AG04449 (cell line): Measurements from ENCODE around the gene SUN5.

ENCODE experiments used
- CTCF ChIA-PET: fragments of 350-600 bp; formaldehyde crosslinking; extraction: SDS; loops from one replicate; lab custom pipeline; 2021; ENCODE audit warnings: antibody characterized with exemption; lab: Yijun Ruan, JAX
- POLR2A ChIA-PET: fragments of 400-600, 350-600 bp; formaldehyde crosslinking; extraction: SDS; loops from one replicate; lab custom pipeline; 2020; ENCODE audit warnings: antibody characterized with exemption, inconsistent platforms; lab: Yijun Ruan, JAX
- DNase-seq: peaks from one replicate; pipeline ENCODE4 v3.0.0-alpha.2; 2010; ENCODE audit warnings: low read depth, low spot score
- H3K4me3 ChIP-seq: 2 replicates; pipeline ENCODE4 v1.5.1; 2011; ENCODE audit warnings: low read depth, mild to moderate bottlenecking, control low read depth, low read length
- TF ChIP-seq, protein P1 (sequence below): IDR thresholded peaks from one replicate; pipeline ENCODE4 v1.5.1; 2011; ENCODE audit warnings: mild to moderate bottlenecking, moderate library complexity, low read length, control low read depth, inconsistent platforms; ENCODE audit not compliant: insufficient read depth; ENCODE audit errors: missing control alignments

SUN5 gene

DNA sequence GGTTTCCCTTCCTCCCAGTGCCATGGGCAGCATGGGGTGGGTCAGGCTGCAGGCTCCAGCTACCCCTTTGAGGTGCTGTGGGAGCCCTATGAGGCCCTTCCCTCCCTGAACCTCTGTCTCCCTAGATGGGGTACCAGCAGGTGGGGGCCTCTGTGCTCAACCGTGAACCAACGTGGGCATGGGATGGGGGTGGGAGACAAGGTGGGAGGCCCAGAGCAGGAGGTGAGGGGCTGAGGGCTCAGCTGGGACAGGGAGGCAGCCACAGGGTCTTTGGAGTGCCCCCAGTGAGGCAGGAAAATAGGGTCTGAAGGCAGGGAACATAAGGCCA is 33.3 kb downstream of the SUN5 start:
- H3K4me3 ChIP-seq = no peak overlapping the region
- ChIA-PET CTCF (no interaction called here), POLR2A (no interaction called here)
- DNase-seq = no peak
- TF ChIP-seq, protein P1, sequence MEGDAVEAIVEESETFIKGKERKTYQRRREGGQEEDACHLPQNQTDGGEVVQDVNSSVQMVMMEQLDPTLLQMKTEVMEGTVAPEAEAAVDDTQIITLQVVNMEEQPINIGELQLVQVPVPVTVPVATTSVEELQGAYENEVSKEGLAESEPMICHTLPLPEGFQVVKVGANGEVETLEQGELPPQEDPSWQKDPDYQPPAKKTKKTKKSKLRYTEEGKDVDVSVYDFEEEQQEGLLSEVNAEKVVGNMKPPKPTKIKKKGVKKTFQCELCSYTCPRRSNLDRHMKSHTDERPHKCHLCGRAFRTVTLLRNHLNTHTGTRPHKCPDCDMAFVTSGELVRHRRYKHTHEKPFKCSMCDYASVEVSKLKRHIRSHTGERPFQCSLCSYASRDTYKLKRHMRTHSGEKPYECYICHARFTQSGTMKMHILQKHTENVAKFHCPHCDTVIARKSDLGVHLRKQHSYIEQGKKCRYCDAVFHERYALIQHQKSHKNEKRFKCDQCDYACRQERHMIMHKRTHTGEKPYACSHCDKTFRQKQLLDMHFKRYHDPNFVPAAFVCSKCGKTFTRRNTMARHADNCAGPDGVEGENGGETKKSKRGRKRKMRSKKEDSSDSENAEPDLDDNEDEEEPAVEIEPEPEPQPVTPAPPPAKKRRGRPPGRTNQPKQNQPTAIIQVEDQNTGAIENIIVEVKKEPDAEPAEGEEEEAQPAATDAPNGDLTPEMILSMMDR = no peak

DNA sequence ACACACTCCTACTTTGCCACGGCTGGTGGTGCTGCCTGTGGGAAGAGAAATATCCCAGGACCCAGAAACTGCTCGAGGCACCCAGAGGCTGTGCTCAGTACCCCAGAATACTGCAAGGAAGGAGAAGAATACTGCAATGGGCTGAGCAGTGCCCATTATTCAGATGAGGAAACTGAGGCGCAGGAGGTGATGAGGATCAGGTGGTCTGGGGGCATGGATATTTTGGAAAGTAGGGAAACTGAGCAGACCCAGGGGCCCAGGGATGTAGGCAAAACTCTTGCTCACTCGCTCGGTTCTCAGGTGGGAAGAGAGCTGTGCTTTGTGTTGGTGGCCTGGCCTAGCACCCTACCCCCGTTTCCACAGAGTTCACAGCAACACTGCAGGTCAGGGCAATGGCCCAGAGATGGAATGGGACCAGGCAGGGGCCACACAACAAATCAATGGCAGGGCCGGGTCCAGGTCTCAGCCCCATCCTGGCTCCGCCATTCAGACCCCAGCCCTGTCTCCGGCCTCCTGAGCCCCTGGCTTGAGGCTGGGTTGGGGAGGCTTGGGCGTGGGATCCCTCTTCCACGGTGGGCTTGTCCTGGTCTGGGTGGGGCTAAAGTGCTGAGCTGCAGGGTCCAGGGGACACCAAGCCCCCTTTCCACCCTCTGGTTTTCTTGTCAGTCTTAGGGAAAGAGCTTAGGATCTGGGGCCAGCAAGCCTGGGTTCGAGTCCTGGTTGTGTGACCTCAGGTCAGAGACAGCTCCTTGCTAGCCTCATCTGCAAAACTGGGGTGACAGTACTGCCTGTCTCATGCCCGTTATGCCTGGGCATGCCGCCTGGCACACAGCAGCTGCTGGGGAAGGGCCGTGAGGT is 33.9 kb downstream of the SUN5 start:
- no peak for DNase-seq
- TF ChIP-seq, protein P1 = no peak
- CTCF ChIA-PET = no interaction called here
- no peak overlapping the region for H3K4me3 ChIP-seq
- POLR2A ChIA-PET = no interaction called here

DNA sequence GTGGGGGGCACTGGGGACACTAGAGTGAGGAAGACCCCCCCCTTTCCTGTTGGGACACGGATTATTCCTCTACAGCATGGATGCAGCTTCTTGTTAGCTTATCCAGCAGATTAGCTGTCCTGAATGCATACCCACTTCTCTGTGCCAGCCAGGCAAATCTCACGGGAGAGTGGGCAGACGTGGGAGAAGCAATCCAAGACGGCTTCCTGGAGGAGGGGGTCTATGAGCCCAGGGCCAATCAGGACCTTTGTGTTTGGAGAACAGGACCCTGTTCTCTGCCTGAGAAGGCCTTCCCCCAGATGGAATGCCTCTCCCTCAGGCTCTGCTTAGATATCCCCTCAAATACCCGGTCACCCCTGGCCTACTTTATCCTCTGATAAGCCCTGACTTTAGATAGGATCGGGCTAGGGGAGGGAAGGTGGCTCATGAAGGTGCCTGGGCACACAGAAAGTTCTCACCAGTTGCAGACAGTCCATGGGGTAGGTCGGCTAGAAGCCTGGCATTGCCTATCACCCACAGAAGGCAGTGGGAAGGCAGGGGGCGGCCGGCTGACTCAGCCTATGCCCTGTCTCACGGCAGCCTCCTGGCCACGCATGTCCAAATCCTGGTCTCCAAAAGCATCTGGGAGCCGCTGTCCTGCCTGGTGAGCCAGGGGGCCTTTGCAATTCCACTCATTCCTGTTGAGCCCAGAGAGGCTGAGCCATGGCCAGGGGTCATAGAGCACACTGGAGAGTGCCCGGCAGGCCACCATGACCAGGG is 34.7 kb downstream of the SUN5 start:
- no peak for DNase-seq
- H3K4me3 ChIP-seq = no peak overlapping the region
- TF ChIP-seq, protein P1 = no peak
- POLR2A ChIA-PET = no interaction called here
- CTCF ChIA-PET = no interaction called here

DNA sequence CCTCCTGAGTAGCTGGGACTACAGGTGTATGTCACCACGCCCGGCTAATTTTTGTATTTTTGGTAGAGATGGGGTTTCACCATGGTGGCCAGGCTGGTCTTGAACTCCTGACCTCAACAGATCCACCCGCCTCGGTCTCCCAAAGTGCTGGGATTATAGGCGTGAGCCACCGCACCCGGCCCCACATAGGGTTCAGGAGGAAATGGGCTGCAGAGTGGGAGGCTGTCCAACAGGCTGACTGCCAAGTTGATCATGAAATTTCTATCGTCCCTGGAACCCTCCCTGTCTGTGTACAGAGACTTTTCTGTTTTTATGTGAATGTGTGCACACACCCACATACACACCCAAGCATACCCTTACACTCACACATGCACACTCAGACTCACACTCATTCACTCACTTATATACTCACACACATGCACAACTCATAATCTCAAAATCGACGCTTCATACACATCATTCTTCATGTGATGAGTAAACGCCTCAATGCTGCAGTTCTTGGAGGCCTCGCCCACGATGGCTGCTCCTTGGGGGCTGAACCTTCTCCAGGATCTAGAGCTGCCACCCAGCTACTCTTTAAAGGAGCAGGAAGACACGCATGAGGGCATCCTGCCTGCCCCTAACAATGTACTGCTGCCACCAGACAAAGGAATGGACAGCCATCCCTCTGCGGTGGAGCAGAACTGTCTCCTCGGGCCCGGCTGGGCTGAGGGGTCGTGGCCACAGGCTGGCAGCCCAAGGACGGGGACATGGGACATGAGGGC is 35.6 kb downstream of the SUN5 start:
- ChIA-PET POLR2A (interaction anchor here (0.7 kb wide), 1 partner anchor 120 kb away, joined by 3 read pairs; no protein-coding TSS in a partner anchor), CTCF (no interaction called here)
- H3K4me3 ChIP-seq = no peak overlapping the region
- DNase-seq = no peak
- TF ChIP-seq, protein P1 = no peak

DNA sequence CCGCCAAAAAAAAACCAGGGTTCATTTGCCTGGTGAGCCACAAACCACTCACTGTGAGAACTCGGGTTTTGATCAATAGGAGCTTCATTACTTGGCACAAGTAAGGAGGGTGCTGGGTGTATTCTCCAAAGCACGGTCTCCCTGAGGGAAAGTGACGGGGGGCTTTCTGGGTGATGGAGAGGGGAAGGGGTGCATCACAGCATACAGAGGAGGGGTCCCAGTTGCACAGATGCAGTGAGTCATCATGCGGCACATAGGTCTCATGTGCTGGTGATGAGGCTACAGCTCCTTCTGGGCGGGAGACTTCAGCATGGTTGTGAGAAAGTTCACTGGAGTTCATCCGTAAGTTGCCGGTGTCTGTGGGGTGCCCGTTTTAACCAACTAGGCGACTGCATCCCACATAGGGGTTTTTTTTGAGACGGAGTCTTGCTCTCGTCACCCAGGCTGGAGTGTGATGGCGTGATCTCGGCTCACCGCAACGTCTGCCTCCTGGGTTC is 36.2 kb downstream of the SUN5 start:
- no peak for DNase-seq
- POLR2A ChIA-PET = interaction anchor here (0.7 kb wide), 1 partner anchor 119 kb away, joined by 3 read pairs; no protein-coding TSS in a partner anchor
- TF ChIP-seq, protein P1 = no peak
- no peak overlapping the region for H3K4me3 ChIP-seq
- CTCF ChIA-PET = interaction anchor here (0.7 kb wide), 1 partner anchor 16 kb away, joined by 3 read pairs; no protein-coding TSS in a partner anchor
